ENCODE measurements around the gene CAST. TPM values are rescaled to one million over a fixed set of nuclear protein-coding genes. Genes with fewer than 3 reads are reported as not detected.

The CAST gene
- total RNA-seq, 5 donors from 2014 or later (not counting 1 experiment from before 2014, with no cell fraction given) = 166 to 238 (median 191) TPM

- H3K36me3 Mint-ChIP-seq = no peaks in the 10 kb centered on the region
- H3K9me3 Mint-ChIP-seq = no peaks in the 10 kb centered on the region
- POLR2A ChIA-PET = interaction anchor here (0.6 to 1.2 kb wide), 3 partner anchors 11 to 1663 kb away, joined by 3 read pairs; no protein-coding TSS in a partner anchor
- Histone ChIP-seq H3K4me1 (ENCODE audit: control insufficient read depth in 1 of 2, extremely low read depth in 1 of 2, insufficient read depth in 2 of 2, low read length in 2 of 2) (peaks cover 34 to 35% of the 10 kb centered on the region in 2 experiments), H3K36me3 (ENCODE audit: control insufficient read depth in 2 of 2, extremely low read depth in 1 of 2, insufficient read depth in 1 of 2, low read length in 1 of 2) (no peaks in the 10 kb centered on the region), H3K27me3 (replicated peaks in 1 of 2; ENCODE audit: control insufficient read depth in 2 of 2, extremely low read depth in 1 of 2, insufficient read depth in 2 of 2, low read length in 1 of 2) (no peaks in the 10 kb centered on the region), H3K4me3 (ENCODE audit: control insufficient read depth in 1 of 2, extremely low read depth in 1 of 2, low read length in 1 of 2) (no peak overlapping the region), H3K9me3 (no peaks in the 10 kb centered on the region), H3K27ac (ENCODE audit: low read length) (peak overlapping the region; percentile 37)
- peaks cover 77 to 86% (median 78%) of the 10 kb centered on the region in 3 donors for H3K4me1 Mint-ChIP-seq
- peak overlapping the region; percentile 91 to 99 for H3K27ac Mint-ChIP-seq
- no peaks in the 10 kb centered on the region for H3K27me3 Mint-ChIP-seq
- DNase-seq (peak in 5 of 35 experiments; percentile 12 to 29 (median 27)), ATAC-seq (replicated peaks in 1 of 4) (no peak)
- peak overlapping the region; percentile 41 to 93 (median 59) for H3K4me3 Mint-ChIP-seq
- CTCF ChIA-PET = interaction anchor here (0.5 to 2.5 kb wide), 5 partner anchors 12 to 351 kb away, joined by 3 to 7 read pairs (median 5); no protein-coding TSS in a partner anchor
- WGBS (ENCODE audit: insufficient coverage) = 43% methylated on average over 9 of the region's 9 CpGs
Measured at GRCh38 chr5:96809921-96810320, 147.7 kb downstream of the CAST start.

DNA sequence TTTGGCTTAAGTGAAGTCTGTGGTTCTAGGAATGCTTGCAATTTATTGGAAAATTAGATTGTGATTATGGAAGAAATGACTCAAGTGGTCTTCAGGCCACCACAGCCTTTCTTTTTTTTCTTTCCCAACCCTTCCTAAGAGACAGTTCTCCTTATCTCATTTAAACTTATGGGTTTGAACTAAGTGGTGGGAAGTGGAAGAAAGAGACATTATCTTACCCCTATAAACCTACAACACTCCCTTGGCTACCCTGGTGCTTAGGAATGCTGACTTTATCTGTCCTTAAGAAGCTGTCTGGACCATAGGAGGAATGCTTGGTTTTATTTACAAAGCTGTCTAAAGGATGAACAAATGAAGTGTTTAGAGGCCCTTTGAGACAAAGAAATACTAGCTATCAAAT, 150.7 kb downstream of the CAST start:
- no peaks in the 10 kb centered on the region for H3K36me3 Mint-ChIP-seq
- no peaks in the 10 kb centered on the region for H3K27me3 ChIP-seq (replicated peaks in 1 of 2; ENCODE audit: control insufficient read depth in 2 of 2, extremely low read depth in 1 of 2, insufficient read depth in 2 of 2, low read length in 1 of 2)
- no peaks in the 10 kb centered on the region for H3K9me3 Mint-ChIP-seq
- ATAC-seq (replicated peaks in 1 of 4) (no peak), DNase-seq (no peak)
- no peaks in the 10 kb centered on the region for H3K27me3 Mint-ChIP-seq
- peak overlapping the region; percentile 58 for H3K27ac Mint-ChIP-seq
- no peaks in the 10 kb centered on the region for H3K36me3 ChIP-seq (ENCODE audit: control insufficient read depth in 2 of 2, extremely low read depth in 1 of 2, insufficient read depth in 1 of 2, low read length in 1 of 2)
- H3K27ac ChIP-seq (ENCODE audit: low read length) = no peak overlapping the region
- H3K9me3 ChIP-seq = no peaks in the 10 kb centered on the region
- ChIA-PET POLR2A (interaction anchor here (0.5 to 0.7 kb wide), 4 partner anchors 43 to 1960 kb away, joined by 3 to 6 read pairs (median 4); no protein-coding TSS in a partner anchor), CTCF (interaction anchor here in 1 of 2 donors (0.5 to 2.8 kb wide), 3 partner anchors 57 to 1109 kb away, joined by 3 to 6 read pairs (median 3); no protein-coding TSS in a partner anchor)
- H3K4me1 ChIP-seq (ENCODE audit: control insufficient read depth in 1 of 2, extremely low read depth in 1 of 2, insufficient read depth in 2 of 2, low read length in 2 of 2) = peaks cover 40 to 46% of the 10 kb centered on the region in 2 experiments
- peak overlapping the region in 1 of 3 donors; percentile 18 for H3K4me3 Mint-ChIP-seq
- H3K4me3 ChIP-seq (ENCODE audit: control insufficient read depth in 1 of 2, extremely low read depth in 1 of 2, low read length in 1 of 2) = no peak overlapping the region
- peaks cover 85 to 92% (median 86%) of the 10 kb centered on the region in 3 donors for H3K4me1 Mint-ChIP-seq

GRCh38 chr5:96814041-96814440, 151.9 kb downstream of the CAST start:
- Histone ChIP-seq H3K9me3 (no peaks in the 10 kb centered on the region), H3K27ac (ENCODE audit: low read length) (no peak overlapping the region), H3K36me3 (ENCODE audit: control insufficient read depth in 2 of 2, extremely low read depth in 1 of 2, insufficient read depth in 1 of 2, low read length in 1 of 2) (no peaks in the 10 kb centered on the region), H3K4me3 (ENCODE audit: control insufficient read depth in 1 of 2, extremely low read depth in 1 of 2, low read length in 1 of 2) (no peak overlapping the region), H3K4me1 (ENCODE audit: control insufficient read depth in 1 of 2, extremely low read depth in 1 of 2, insufficient read depth in 2 of 2, low read length in 2 of 2) (peaks cover 38 to 46% of the 10 kb centered on the region in 2 experiments), H3K27me3 (replicated peaks in 1 of 2; ENCODE audit: control insufficient read depth in 2 of 2, extremely low read depth in 1 of 2, insufficient read depth in 2 of 2, low read length in 1 of 2) (no peaks in the 10 kb centered on the region)
- no peak for ATAC-seq (replicated peaks in 1 of 4)
- H3K4me3 Mint-ChIP-seq = no peak overlapping the region
- H3K9me3 Mint-ChIP-seq = no peaks in the 10 kb centered on the region
- no peaks in the 10 kb centered on the region for H3K36me3 Mint-ChIP-seq
- no peak for DNase-seq
- peak overlapping the region; percentile 91 to 98 for H3K27ac Mint-ChIP-seq
- no CpG with 5 or more reads among the region's 3 CpGs for WGBS (ENCODE audit: insufficient coverage)
- H3K4me1 Mint-ChIP-seq = peaks cover 84 to 90% (median 85%) of the 10 kb centered on the region in 3 donors
- ChIA-PET POLR2A (interaction anchor here (0.5 to 1.0 kb wide), 2 partner anchors 8 to 75 kb away, joined by 3 to 6 read pairs; no protein-coding TSS in a partner anchor), CTCF (interaction anchor here (0.5 to 2.8 kb wide), 7 partner anchors 8 to 945 kb away, joined by 3 to 7 read pairs (median 4); no protein-coding TSS in a partner anchor)
- H3K27me3 Mint-ChIP-seq = no peaks in the 10 kb centered on the region

GRCh38 chr5:96816411-96816939, 154.3 kb downstream of the CAST start:
- peak overlapping the region; percentile 83 for H3K27ac ChIP-seq (ENCODE audit: low read length)
- peaks cover 33 to 41% of the 10 kb centered on the region in 2 experiments for H3K4me1 ChIP-seq (ENCODE audit: control insufficient read depth in 1 of 2, extremely low read depth in 1 of 2, insufficient read depth in 2 of 2, low read length in 2 of 2)
- H3K9me3 ChIP-seq = no peaks in the 10 kb centered on the region
- no peaks in the 10 kb centered on the region for H3K27me3 Mint-ChIP-seq
- WGBS (ENCODE audit: insufficient coverage) = 0% methylated on average over 4 of the region's 6 CpGs
- ChIA-PET CTCF (interaction anchor here in 1 of 2 donors (0.7 to 1.2 kb wide), 9 partner anchors 9 to 345 kb away, joined by 3 to 4 read pairs (median 3); partner anchors contain the start of gene ERAP1), POLR2A (interaction anchor here (0.5 to 0.9 kb wide), 9 partner anchors 8 to 156 kb away, joined by 3 to 18 read pairs (median 3); partner anchors contain the start of gene ERAP1 (in 1 of the 2))
- ATAC-seq (replicated peaks in 1 of 4) = peak; percentile 87 to 89 (median 89)
- no peaks in the 10 kb centered on the region for H3K36me3 ChIP-seq (ENCODE audit: control insufficient read depth in 2 of 2, extremely low read depth in 1 of 2, insufficient read depth in 1 of 2, low read length in 1 of 2)
- H3K27me3 ChIP-seq (replicated peaks in 1 of 2; ENCODE audit: control insufficient read depth in 2 of 2, extremely low read depth in 1 of 2, insufficient read depth in 2 of 2, low read length in 1 of 2) = no peaks in the 10 kb centered on the region
- H3K4me1 Mint-ChIP-seq = peaks cover 87 to 89% (median 88%) of the 10 kb centered on the region in 3 donors
- DNase-seq = peak; percentile 29 to 88 (median 60)
- peak overlapping the region; percentile 91 to 98 for H3K27ac Mint-ChIP-seq
- peak overlapping the region; percentile 40 to 50 for H3K4me3 ChIP-seq (ENCODE audit: control insufficient read depth in 1 of 2, extremely low read depth in 1 of 2, low read length in 1 of 2)
- peak overlapping the region; percentile 76 to 82 (median 80) for H3K4me3 Mint-ChIP-seq
- no peaks in the 10 kb centered on the region for H3K36me3 Mint-ChIP-seq
- H3K9me3 Mint-ChIP-seq = no peaks in the 10 kb centered on the region

GRCh38 chr5:96816991-96817390, 154.8 kb downstream of the CAST start:
- POLR2A ChIA-PET = interaction anchor here in 1 of 2 donors (0.7 kb wide), 2 partner anchors 99 to 156 kb away, joined by 3 read pairs; no protein-coding TSS in a partner anchor
- no peaks in the 10 kb centered on the region for H3K36me3 ChIP-seq (ENCODE audit: control insufficient read depth in 2 of 2, extremely low read depth in 1 of 2, insufficient read depth in 1 of 2, low read length in 1 of 2)
- WGBS (ENCODE audit: insufficient coverage) = 0% methylated on average over 1 of the region's 1 CpG
- Mint-ChIP-seq H3K27ac (peak overlapping the region; percentile 91 to 98), H3K4me1 (peaks cover 87 to 90% (median 88%) of the 10 kb centered on the region in 3 donors), H3K4me3 (peak overlapping the region; percentile 76 to 82 (median 80)), H3K27me3 (no peaks in the 10 kb centered on the region), H3K9me3 (no peaks in the 10 kb centered on the region), H3K36me3 (no peaks in the 10 kb centered on the region)
- peak; percentile 8 to 37 (median 23) for ATAC-seq (replicated peaks in 1 of 4)
- DNase-seq = peak in 1 of 35 experiments; percentile 46
- H3K4me1 ChIP-seq (ENCODE audit: control insufficient read depth in 1 of 2, extremely low read depth in 1 of 2, insufficient read depth in 2 of 2, low read length in 2 of 2) = peaks cover 35 to 43% of the 10 kb centered on the region in 2 experiments
- peak overlapping the region; percentile 40 to 50 for H3K4me3 ChIP-seq (ENCODE audit: control insufficient read depth in 1 of 2, extremely low read depth in 1 of 2, low read length in 1 of 2)
- H3K9me3 ChIP-seq = no peaks in the 10 kb centered on the region
- CTCF ChIA-PET = interaction anchor here in 1 of 2 donors (0.7 to 1.1 kb wide), 3 partner anchors 9 to 52 kb away, joined by 3 to 4 read pairs (median 4); partner anchors contain the start of gene ERAP1
- H3K27ac ChIP-seq (ENCODE audit: low read length) = peak overlapping the region; percentile 83
- H3K27me3 ChIP-seq (replicated peaks in 1 of 2; ENCODE audit: control insufficient read depth in 2 of 2, extremely low read depth in 1 of 2, insufficient read depth in 2 of 2, low read length in 1 of 2) = no peaks in the 10 kb centered on the region

DNA sequence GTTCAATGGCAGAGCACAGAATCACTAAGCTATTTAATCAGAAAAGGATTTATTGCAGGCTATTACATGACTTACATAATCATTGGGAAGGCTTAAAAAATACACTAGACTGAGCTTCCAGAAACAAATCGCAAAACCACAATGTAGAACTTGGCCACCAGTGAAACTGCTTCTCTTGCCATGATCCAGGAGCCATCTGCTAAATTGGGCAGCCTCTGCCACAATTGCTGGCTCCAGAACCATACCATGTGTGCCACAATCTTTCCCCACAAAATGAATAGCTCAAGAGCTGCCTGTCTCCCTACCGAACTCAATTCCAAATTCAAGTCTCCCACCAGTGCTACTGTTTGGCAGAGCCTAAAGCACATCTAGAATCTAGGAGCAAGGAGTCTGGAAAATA, 155.3 kb downstream of the CAST start:
- ChIA-PET CTCF (interaction anchor here in 1 of 2 donors (0.6 kb wide), 1 partner anchor 84 kb away, joined by 3 read pairs; no protein-coding TSS in a partner anchor), POLR2A (no interaction called here)
- H3K36me3 Mint-ChIP-seq = no peaks in the 10 kb centered on the region
- ATAC-seq (replicated peaks in 1 of 4) (no peak), DNase-seq (no peak)
- Histone ChIP-seq H3K4me1 (ENCODE audit: control insufficient read depth in 1 of 2, extremely low read depth in 1 of 2, insufficient read depth in 2 of 2, low read length in 2 of 2) (peaks cover 38 to 45% of the 10 kb centered on the region in 2 experiments), H3K27me3 (replicated peaks in 1 of 2; ENCODE audit: control insufficient read depth in 2 of 2, extremely low read depth in 1 of 2, insufficient read depth in 2 of 2, low read length in 1 of 2) (no peaks in the 10 kb centered on the region), H3K4me3 (ENCODE audit: control insufficient read depth in 1 of 2, extremely low read depth in 1 of 2, low read length in 1 of 2) (no peak overlapping the region), H3K36me3 (ENCODE audit: control insufficient read depth in 2 of 2, extremely low read depth in 1 of 2, insufficient read depth in 1 of 2, low read length in 1 of 2) (no peaks in the 10 kb centered on the region), H3K9me3 (no peaks in the 10 kb centered on the region), H3K27ac (ENCODE audit: low read length) (peak overlapping the region; percentile 83)
- H3K4me3 Mint-ChIP-seq = peak overlapping the region; percentile 76 to 82 (median 80)
- no peaks in the 10 kb centered on the region for H3K9me3 Mint-ChIP-seq
- peak overlapping the region; percentile 91 to 98 for H3K27ac Mint-ChIP-seq
- WGBS (ENCODE audit: insufficient coverage) = 46% methylated on average over 1 of the region's 2 CpGs
- peaks cover 87 to 90% (median 88%) of the 10 kb centered on the region in 3 donors for H3K4me1 Mint-ChIP-seq
- no peaks in the 10 kb centered on the region for H3K27me3 Mint-ChIP-seq
